NCI-H510A treated with DMSO at 0.1 percent for 48 hours (cell line): ENCODE results near the gene OR13C4.
"Not testable (repeated sequence)": the region's sequence is repeated elsewhere in the genome, so short reads cannot be mapped to it uniquely, and the experiment has no call there.

Experiments
- DNase-seq: peaks from one replicate; lab custom pipeline; 2025; lab: John Stamatoyannopoulos, UW

OR13C4 gene

GRCh38 chr9:104527109-104527508, at the start of gene OR13C4:
Gene OR13C4 (minus strand): TSS chr9:104527209. CDS start chr9:104527209, 0 bp downstream.
- no peak for DNase-seq

- DNase-seq = no peak
Measured at GRCh38 chr9:104575456-104575855, 48.4 kb upstream of the OR13C4 start.

- DNase-seq = peak; percentile 1
Measured at GRCh38 chr9:104572612-104573011, 45.6 kb upstream of the OR13C4 start.

- DNase-seq = no peak
Measured at GRCh38 chr9:104568868-104569267, 41.9 kb upstream of the OR13C4 start, which contains the start of gene OR13C8. Gene OR13C8 (plus strand): TSS chr9:104569168. CDS start chr9:104569168, 0 bp downstream.

- DNase-seq = no peak
Measured at GRCh38 chr9:104564358-104564757, 37.3 kb upstream of the OR13C4 start.

GRCh38 chr9:104556830-104557634, 30.0 kb upstream of the OR13C4 start:
- no peak for DNase-seq

GRCh38 chr9:104555521-104555920, 28.5 kb upstream of the OR13C4 start:
- no peak for DNase-seq

- no peak for DNase-seq
Measured at GRCh38 chr9:104553261-104553660, 26.3 kb upstream of the OR13C4 start.

- DNase-seq = no peak
Measured at GRCh38 chr9:104544644-104545043, 17.6 kb upstream of the OR13C4 start.

- DNase-seq = no peak
Measured at GRCh38 chr9:104539275-104539674, 12.3 kb upstream of the OR13C4 start.

GRCh38 chr9:104536756-104537155, 9.7 kb upstream of the OR13C4 start, which contains the start of gene OR13C3:
Gene OR13C3 (minus strand): TSS chr9:104536856. CDS start chr9:104536723, 133 bp downstream.
- no peak for DNase-seq

GRCh38 chr9:104520241-104520640, 6.8 kb downstream of the OR13C4 start:
- not testable (repeated sequence) for DNase-seq

GRCh38 chr9:104514901-104515300, 12.1 kb downstream of the OR13C4 start:
- no peak for DNase-seq

- DNase-seq = no peak
Measured at GRCh38 chr9:104506565-104506964, 20.4 kb downstream of the OR13C4 start.

GRCh38 chr9:104503963-104504362, 23.0 kb downstream of the OR13C4 start, which contains the start of gene OR13F1:
Gene OR13F1 (plus strand): TSS chr9:104504263. CDS start chr9:104504263, 0 bp downstream.
- no peak for DNase-seq

- DNase-seq = no peak
Measured at GRCh38 chr9:104503440-104503839, 23.6 kb downstream of the OR13C4 start.

GRCh38 chr9:104494808-104495207, 32.2 kb downstream of the OR13C4 start:
- DNase-seq = peak; percentile 40

- no peak for DNase-seq
Measured at GRCh38 chr9:104485014-104485413, 42.0 kb downstream of the OR13C4 start.

- DNase-seq = no peak
Measured at GRCh38 chr9:104482921-104483570, 44.0 kb downstream of the OR13C4 start.
